ENCODE results near the gene PDLIM1.

Gene PDLIM1

GRCh38 chr10:95305606-95306317 is 15.0 kb upstream of the PDLIM1 start:
- DNase-seq (ENCODE audit: low spot score) = no peak
- TF ChIP-seq CTCF (IDR thresholded peaks at IDR 0.05; ENCODE audit: extremely low read depth, missing control alignments) = no peak

GRCh38 chr10:95304976-95305375 is 14.2 kb upstream of the PDLIM1 start:
- no peak for DNase-seq (ENCODE audit: low spot score)
- TF ChIP-seq CTCF (IDR thresholded peaks at IDR 0.05; ENCODE audit: extremely low read depth, missing control alignments) = no peak

GRCh38 chr10:95304463-95304862 is 13.7 kb upstream of the PDLIM1 start:
- DNase-seq (ENCODE audit: low spot score) = no peak
- no peak for TF ChIP-seq CTCF (IDR thresholded peaks at IDR 0.05; ENCODE audit: extremely low read depth, missing control alignments)

- no peak for DNase-seq (ENCODE audit: low spot score)
- TF ChIP-seq CTCF (IDR thresholded peaks at IDR 0.05; ENCODE audit: extremely low read depth, missing control alignments) = no peak
Measured at GRCh38 chr10:95303950-95304349, 13.1 kb upstream of the PDLIM1 start.

GRCh38 chr10:95303535-95303934 is 12.7 kb upstream of the PDLIM1 start:
- no peak for TF ChIP-seq CTCF (IDR thresholded peaks at IDR 0.05; ENCODE audit: extremely low read depth, missing control alignments)
- no peak for DNase-seq (ENCODE audit: low spot score)

GRCh38 chr10:95300022-95300539 is 9.3 kb upstream of the PDLIM1 start:
- DNase-seq (ENCODE audit: low spot score) = no peak
- no peak for TF ChIP-seq CTCF (IDR thresholded peaks at IDR 0.05; ENCODE audit: extremely low read depth, missing control alignments)

- no peak for TF ChIP-seq CTCF (IDR thresholded peaks at IDR 0.05; ENCODE audit: extremely low read depth, missing control alignments)
- DNase-seq (ENCODE audit: low spot score) = peak; percentile 58
Measured at GRCh38 chr10:95297402-95297801, 6.6 kb upstream of the PDLIM1 start.

Measured in GM20000 (cell line).